GM23338 (cell line): ENCODE data around the gene FGF8.

ENCODE experiments used
- CREB1 ChIP-seq: fragments of 250-450 bp; sonication (Bioruptor Pico); IDR thresholded peaks from 2 replicates; pipeline ENCODE4 v1.5.0; 2020; ENCODE audit warnings: low read depth, mild to moderate bottlenecking, moderate library complexity
- EZH2 ChIP-seq: fragments of 200-600 bp; sonication (generic); IDR thresholded peaks from one replicate; pipeline ENCODE4 v1.8.0; 2017; ENCODE audit warnings: antibody characterized with exemption, mild to moderate bottlenecking, low read depth; ENCODE audit not compliant: unreplicated experiment
- EZH2phosphoT487 ChIP-seq: fragments of 200-600 bp; sonication (generic); IDR thresholded peaks from one replicate; pipeline ENCODE4 v1.8.1; 2018; ENCODE audit warnings: antibody characterized with exemption; ENCODE audit not compliant: unreplicated experiment
- JUNB ChIP-seq: IDR thresholded peaks from one replicate; pipeline ENCODE4 v1.6.1; 2016; ENCODE audit warnings: antibody characterized with exemption; ENCODE audit not compliant: unreplicated experiment
- NANOG ChIP-seq: IDR thresholded peaks from 2 replicates; pipeline ENCODE4 v1.6.1; 2016; ENCODE audit warnings: antibody characterized with exemption, borderline replicate concordance
- POLR2AphosphoS5 ChIP-seq: IDR thresholded peaks from 2 replicates; pipeline ENCODE4 v1.6.1; 2016; ENCODE audit warnings: antibody characterized with exemption, low read depth
- ZNF331 ChIP-seq: fragments of 250-450 bp; sonication (Bioruptor Pico); IDR thresholded peaks from 2 replicates; pipeline ENCODE4 v1.5.0; 2020; ENCODE audit warnings: low read depth, mild to moderate bottlenecking, moderate library complexity
- TF ChIP-seq, protein P1 (sequence below), 2 experiments: fragments of 200-600 bp in 1 of 2; sonication (generic) in 1 of 2; conservative IDR thresholded peaks; 2 replicates each; pipeline versions ENCODE4 v1.5.1 to v1.6.1; 2016 to 2017; ENCODE audit warnings: antibody characterized with exemption in 2 of 2, low read depth in 2 of 2, mild to moderate bottlenecking in 2 of 2, moderate library complexity in 1 of 2
- TF ChIP-seq, protein P2 (sequence below): IDR thresholded peaks from one replicate; pipeline ENCODE4 v1.6.1; 2018; ENCODE audit warnings: antibody characterized with exemption; ENCODE audit not compliant: unreplicated experiment
- TF ChIP-seq, protein P3 (sequence below): IDR thresholded peaks from 2 replicates; pipeline ENCODE4 v1.6.1; 2016; ENCODE audit warnings: antibody characterized with exemption
- TF ChIP-seq, protein P4 (sequence below): fragments of 250-450 bp; sonication (Bioruptor Pico); IDR thresholded peaks from 2 replicates; pipeline ENCODE4 v1.5.0; 2020; ENCODE audit warnings: mild to moderate bottlenecking, moderate library complexity

DNA sequence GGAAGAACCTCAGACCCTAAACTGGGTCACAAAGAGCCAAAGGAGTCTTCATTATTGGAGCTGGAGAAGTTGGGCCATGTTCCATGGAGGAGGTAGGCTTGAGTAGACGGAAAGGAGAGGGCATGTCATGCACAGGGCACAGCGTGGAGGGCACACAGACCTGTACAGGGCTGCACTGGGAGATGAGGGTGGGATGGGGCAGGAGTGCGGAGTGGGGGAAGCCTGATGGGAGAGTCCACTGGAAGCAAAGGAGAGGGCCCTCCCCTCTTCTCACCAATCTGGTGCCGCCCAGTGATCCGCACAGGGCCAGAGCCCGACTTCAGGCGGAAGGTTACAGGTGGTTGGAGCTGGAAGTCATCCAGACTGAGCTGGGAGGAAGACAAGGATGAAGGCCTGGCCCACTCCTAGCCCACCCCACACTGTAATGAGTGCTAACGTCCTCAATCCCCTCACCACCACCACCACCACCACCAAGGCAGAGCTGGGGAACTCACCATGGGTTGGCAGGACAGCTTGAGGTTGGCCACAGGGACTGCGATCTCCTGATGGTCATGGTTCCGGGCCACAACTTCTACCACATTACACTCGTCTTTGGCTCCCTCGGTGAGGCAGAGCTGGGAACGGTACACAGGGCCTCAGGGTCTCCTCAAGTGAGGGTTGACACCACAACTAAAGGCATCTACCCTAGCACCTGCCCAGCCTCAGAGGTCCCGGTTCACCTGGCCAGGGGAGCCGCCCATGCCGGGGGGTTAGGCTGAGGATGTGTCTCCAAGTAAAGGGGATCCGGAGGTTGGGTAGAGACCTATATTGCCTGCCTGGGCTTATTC is 6.3 kb upstream of the FGF8 start:
- TF ChIP-seq, protein P1, sequence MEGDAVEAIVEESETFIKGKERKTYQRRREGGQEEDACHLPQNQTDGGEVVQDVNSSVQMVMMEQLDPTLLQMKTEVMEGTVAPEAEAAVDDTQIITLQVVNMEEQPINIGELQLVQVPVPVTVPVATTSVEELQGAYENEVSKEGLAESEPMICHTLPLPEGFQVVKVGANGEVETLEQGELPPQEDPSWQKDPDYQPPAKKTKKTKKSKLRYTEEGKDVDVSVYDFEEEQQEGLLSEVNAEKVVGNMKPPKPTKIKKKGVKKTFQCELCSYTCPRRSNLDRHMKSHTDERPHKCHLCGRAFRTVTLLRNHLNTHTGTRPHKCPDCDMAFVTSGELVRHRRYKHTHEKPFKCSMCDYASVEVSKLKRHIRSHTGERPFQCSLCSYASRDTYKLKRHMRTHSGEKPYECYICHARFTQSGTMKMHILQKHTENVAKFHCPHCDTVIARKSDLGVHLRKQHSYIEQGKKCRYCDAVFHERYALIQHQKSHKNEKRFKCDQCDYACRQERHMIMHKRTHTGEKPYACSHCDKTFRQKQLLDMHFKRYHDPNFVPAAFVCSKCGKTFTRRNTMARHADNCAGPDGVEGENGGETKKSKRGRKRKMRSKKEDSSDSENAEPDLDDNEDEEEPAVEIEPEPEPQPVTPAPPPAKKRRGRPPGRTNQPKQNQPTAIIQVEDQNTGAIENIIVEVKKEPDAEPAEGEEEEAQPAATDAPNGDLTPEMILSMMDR (conservative IDR thresholded peaks at IDR 0.05; ENCODE audit: low read depth in 2 of 2): no peak
- TF ChIP-seq EZH2phosphoT487 (no peak), POLR2AphosphoS5 (no peak), NANOG (no peak), EZH2 (no peak), ZNF331 (no peak), CREB1 (CRISPR knock-in tag) (no peak), JUNB (no peak)
- TF ChIP-seq, protein P2, sequence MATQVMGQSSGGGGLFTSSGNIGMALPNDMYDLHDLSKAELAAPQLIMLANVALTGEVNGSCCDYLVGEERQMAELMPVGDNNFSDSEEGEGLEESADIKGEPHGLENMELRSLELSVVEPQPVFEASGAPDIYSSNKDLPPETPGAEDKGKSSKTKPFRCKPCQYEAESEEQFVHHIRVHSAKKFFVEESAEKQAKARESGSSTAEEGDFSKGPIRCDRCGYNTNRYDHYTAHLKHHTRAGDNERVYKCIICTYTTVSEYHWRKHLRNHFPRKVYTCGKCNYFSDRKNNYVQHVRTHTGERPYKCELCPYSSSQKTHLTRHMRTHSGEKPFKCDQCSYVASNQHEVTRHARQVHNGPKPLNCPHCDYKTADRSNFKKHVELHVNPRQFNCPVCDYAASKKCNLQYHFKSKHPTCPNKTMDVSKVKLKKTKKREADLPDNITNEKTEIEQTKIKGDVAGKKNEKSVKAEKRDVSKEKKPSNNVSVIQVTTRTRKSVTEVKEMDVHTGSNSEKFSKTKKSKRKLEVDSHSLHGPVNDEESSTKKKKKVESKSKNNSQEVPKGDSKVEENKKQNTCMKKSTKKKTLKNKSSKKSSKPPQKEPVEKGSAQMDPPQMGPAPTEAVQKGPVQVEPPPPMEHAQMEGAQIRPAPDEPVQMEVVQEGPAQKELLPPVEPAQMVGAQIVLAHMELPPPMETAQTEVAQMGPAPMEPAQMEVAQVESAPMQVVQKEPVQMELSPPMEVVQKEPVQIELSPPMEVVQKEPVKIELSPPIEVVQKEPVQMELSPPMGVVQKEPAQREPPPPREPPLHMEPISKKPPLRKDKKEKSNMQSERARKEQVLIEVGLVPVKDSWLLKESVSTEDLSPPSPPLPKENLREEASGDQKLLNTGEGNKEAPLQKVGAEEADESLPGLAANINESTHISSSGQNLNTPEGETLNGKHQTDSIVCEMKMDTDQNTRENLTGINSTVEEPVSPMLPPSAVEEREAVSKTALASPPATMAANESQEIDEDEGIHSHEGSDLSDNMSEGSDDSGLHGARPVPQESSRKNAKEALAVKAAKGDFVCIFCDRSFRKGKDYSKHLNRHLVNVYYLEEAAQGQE: no peak
- TF ChIP-seq, protein P3, sequence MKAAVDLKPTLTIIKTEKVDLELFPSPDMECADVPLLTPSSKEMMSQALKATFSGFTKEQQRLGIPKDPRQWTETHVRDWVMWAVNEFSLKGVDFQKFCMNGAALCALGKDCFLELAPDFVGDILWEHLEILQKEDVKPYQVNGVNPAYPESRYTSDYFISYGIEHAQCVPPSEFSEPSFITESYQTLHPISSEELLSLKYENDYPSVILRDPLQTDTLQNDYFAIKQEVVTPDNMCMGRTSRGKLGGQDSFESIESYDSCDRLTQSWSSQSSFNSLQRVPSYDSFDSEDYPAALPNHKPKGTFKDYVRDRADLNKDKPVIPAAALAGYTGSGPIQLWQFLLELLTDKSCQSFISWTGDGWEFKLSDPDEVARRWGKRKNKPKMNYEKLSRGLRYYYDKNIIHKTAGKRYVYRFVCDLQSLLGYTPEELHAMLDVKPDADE: no peak
- TF ChIP-seq, protein P4, sequence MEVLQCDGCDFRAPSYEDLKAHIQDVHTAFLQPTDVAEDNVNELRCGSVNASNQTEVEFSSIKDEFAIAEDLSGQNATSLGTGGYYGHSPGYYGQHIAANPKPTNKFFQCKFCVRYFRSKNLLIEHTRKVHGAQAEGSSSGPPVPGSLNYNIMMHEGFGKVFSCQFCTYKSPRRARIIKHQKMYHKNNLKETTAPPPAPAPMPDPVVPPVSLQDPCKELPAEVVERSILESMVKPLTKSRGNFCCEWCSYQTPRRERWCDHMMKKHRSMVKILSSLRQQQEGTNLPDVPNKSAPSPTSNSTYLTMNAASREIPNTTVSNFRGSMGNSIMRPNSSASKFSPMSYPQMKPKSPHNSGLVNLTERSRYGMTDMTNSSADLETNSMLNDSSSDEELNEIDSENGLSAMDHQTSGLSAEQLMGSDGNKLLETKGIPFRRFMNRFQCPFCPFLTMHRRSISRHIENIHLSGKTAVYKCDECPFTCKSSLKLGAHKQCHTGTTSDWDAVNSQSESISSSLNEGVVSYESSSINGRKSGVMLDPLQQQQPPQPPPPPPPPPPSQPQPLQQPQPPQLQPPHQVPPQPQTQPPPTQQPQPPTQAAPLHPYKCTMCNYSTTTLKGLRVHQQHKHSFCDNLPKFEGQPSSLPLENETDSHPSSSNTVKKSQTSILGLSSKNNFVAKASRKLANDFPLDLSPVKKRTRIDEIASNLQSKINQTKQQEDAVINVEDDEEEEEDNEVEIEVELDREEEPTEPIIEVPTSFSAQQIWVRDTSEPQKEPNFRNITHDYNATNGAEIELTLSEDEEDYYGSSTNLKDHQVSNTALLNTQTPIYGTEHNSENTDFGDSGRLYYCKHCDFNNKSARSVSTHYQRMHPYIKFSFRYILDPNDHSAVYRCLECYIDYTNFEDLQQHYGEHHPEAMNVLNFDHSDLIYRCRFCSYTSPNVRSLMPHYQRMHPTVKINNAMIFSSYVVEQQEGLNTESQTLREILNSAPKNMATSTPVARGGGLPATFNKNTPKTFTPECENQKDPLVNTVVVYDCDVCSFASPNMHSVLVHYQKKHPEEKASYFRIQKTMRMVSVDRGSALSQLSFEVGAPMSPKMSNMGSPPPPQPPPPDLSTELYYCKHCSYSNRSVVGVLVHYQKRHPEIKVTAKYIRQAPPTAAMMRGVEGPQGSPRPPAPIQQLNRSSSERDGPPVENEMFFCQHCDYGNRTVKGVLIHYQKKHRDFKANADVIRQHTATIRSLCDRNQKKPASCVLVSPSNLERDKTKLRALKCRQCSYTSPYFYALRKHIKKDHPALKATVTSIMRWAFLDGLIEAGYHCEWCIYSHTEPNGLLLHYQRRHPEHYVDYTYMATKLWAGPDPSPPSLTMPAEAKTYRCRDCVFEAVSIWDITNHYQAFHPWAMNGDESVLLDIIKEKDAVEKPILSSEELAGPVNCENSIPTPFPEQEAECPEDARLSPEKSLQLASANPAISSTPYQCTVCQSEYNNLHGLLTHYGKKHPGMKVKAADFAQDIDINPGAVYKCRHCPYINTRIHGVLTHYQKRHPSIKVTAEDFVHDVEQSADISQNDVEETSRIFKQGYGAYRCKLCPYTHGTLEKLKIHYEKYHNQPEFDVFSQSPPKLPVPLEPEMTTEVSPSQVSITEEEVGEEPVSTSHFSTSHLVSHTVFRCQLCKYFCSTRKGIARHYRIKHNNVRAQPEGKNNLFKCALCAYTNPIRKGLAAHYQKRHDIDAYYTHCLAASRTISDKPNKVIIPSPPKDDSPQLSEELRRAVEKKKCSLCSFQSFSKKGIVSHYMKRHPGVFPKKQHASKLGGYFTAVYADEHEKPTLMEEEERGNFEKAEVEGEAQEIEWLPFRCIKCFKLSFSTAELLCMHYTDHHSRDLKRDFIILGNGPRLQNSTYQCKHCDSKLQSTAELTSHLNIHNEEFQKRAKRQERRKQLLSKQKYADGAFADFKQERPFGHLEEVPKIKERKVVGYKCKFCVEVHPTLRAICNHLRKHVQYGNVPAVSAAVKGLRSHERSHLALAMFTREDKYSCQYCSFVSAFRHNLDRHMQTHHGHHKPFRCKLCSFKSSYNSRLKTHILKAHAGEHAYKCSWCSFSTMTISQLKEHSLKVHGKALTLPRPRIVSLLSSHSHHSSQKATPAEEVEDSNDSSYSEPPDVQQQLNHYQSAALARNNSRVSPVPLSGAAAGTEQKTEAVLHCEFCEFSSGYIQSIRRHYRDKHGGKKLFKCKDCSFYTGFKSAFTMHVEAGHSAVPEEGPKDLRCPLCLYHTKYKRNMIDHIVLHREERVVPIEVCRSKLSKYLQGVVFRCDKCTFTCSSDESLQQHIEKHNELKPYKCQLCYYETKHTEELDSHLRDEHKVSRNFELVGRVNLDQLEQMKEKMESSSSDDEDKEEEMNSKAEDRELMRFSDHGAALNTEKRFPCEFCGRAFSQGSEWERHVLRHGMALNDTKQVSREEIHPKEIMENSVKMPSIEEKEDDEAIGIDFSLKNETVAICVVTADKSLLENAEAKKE: no peak
